ENCODE data around the gene ZNF343. TPM values are rescaled to one million over a fixed set of nuclear protein-coding genes. Genes with fewer than 3 reads are reported as not detected.

ZNF343 gene
- total RNA-seq, 3 donors from 2014 or later: 10.4 to 13.7 (median 11.9) TPM

- peak; percentile 94 for DNase-seq
- no peaks in the 10 kb centered on the region for H3K27me3 Mint-ChIP-seq (ENCODE audit: low read depth)
- peaks cover 35% of the 10 kb centered on the region for H3K4me1 Mint-ChIP-seq (ENCODE audit: low read depth)
- ATAC-seq: peak; percentile 94 to 97
- peak within 1 kb of the TSS; percentile 100 for H3K4me3 Mint-ChIP-seq
- H3K36me3 Mint-ChIP-seq (ENCODE audit: insufficient read depth): peaks cover 39% of the 10 kb centered on the region
- no peaks in the 10 kb centered on the region for H3K9me3 Mint-ChIP-seq
These were observed 38.1 kb downstream of the ZNF343 start, which contains the start of gene SNRPB for GRCh38 chr20:2470423-2471193. TSS of gene SNRPB (minus strand) at chr20:2470789. CDS start at chr20:2470690, 99 bp downstream.

- peak; percentile 47 for DNase-seq
- no peaks in the 10 kb centered on the region for H3K9me3 Mint-ChIP-seq
- peaks cover 40% of the 10 kb centered on the region for H3K36me3 Mint-ChIP-seq (ENCODE audit: insufficient read depth)
- peak overlapping the region; percentile 100 for H3K4me3 Mint-ChIP-seq
- H3K4me1 Mint-ChIP-seq (ENCODE audit: low read depth): peaks cover 35% of the 10 kb centered on the region
- peak; percentile 66 for ATAC-seq
- H3K27me3 Mint-ChIP-seq (ENCODE audit: low read depth): no peaks in the 10 kb centered on the region
These were observed 38.7 kb downstream of the ZNF343 start for GRCh38 chr20:2469991-2470422.

GRCh38 chr20:2468581-2469407 lies 39.9 kb downstream of the ZNF343 start:
- Mint-ChIP-seq H3K9me3 (no peaks in the 10 kb centered on the region), H3K36me3 (ENCODE audit: insufficient read depth) (peaks cover 44% of the 10 kb centered on the region), H3K27me3 (ENCODE audit: low read depth) (no peaks in the 10 kb centered on the region), H3K4me3 (peak overlapping the region; percentile 100), H3K4me1 (ENCODE audit: low read depth) (peaks cover 38% of the 10 kb centered on the region)
- no peak for ATAC-seq
- DNase-seq: no peak

- Mint-ChIP-seq H3K9me3 (no peaks in the 10 kb centered on the region), H3K4me1 (ENCODE audit: low read depth) (peaks cover 38% of the 10 kb centered on the region), H3K36me3 (ENCODE audit: insufficient read depth) (peaks cover 56% of the 10 kb centered on the region), H3K4me3 (peak overlapping the region; percentile 100), H3K27me3 (ENCODE audit: low read depth) (no peaks in the 10 kb centered on the region)
- DNase-seq (no peak), ATAC-seq (no peak)
These were observed 41.3 kb downstream of the ZNF343 start for GRCh38 chr20:2467412-2467811.

- peaks cover 31% of the 10 kb centered on the region for H3K4me1 Mint-ChIP-seq (ENCODE audit: low read depth)
- no peak overlapping the region for H3K4me3 Mint-ChIP-seq
- H3K36me3 Mint-ChIP-seq (ENCODE audit: insufficient read depth): peaks cover 67% of the 10 kb centered on the region
- no peak for ATAC-seq
- DNase-seq: no peak
- no peaks in the 10 kb centered on the region for H3K27me3 Mint-ChIP-seq (ENCODE audit: low read depth)
- no peaks in the 10 kb centered on the region for H3K9me3 Mint-ChIP-seq
These were observed 43.6 kb downstream of the ZNF343 start for GRCh38 chr20:2465100-2465499.

GRCh38 chr20:2463616-2464365 lies 44.9 kb downstream of the ZNF343 start:
- H3K9me3 Mint-ChIP-seq: no peaks in the 10 kb centered on the region
- no peak overlapping the region for H3K4me3 Mint-ChIP-seq
- no peak for ATAC-seq

GRCh38 chr20:2462484-2462883 lies 46.2 kb downstream of the ZNF343 start:
- DNase-seq (no peak), ATAC-seq (no peak)
- Mint-ChIP-seq H3K9me3 (no peaks in the 10 kb centered on the region), H3K36me3 (ENCODE audit: insufficient read depth) (peaks cover 67% of the 10 kb centered on the region), H3K27me3 (ENCODE audit: low read depth) (no peaks in the 10 kb centered on the region), H3K4me3 (no peak overlapping the region), H3K4me1 (ENCODE audit: low read depth) (peaks cover 11% of the 10 kb centered on the region)

More at GRCh38 chr20:2463616-2464365, 44.9 kb downstream of the ZNF343 start:
- H3K27me3 Mint-ChIP-seq (ENCODE audit: low read depth): no peaks in the 10 kb centered on the region
- peaks cover 72% of the 10 kb centered on the region for H3K36me3 Mint-ChIP-seq (ENCODE audit: insufficient read depth)
- DNase-seq: no peak
- peaks cover 23% of the 10 kb centered on the region for H3K4me1 Mint-ChIP-seq (ENCODE audit: low read depth)

- no peak for ATAC-seq
- peaks cover 54% of the 10 kb centered on the region for H3K36me3 Mint-ChIP-seq (ENCODE audit: insufficient read depth)
These were observed 47.8 kb downstream of the ZNF343 start for GRCh38 chr20:2460752-2461424.

GRCh38 chr20:2459981-2460751 lies 48.5 kb downstream of the ZNF343 start:
- Mint-ChIP-seq H3K4me3 (no peak overlapping the region), H3K9me3 (no peaks in the 10 kb centered on the region), H3K36me3 (ENCODE audit: insufficient read depth) (peaks cover 48% of the 10 kb centered on the region), H3K4me1 (ENCODE audit: low read depth) (peaks cover 20% of the 10 kb centered on the region), H3K27me3 (ENCODE audit: low read depth) (no peaks in the 10 kb centered on the region)
- DNase-seq (no peak), ATAC-seq (no peak)

More at GRCh38 chr20:2460752-2461424, 47.8 kb downstream of the ZNF343 start:
- Mint-ChIP-seq H3K4me3 (no peak overlapping the region), H3K4me1 (ENCODE audit: low read depth) (peaks cover 14% of the 10 kb centered on the region), H3K9me3 (no peaks in the 10 kb centered on the region), H3K27me3 (ENCODE audit: low read depth) (no peaks in the 10 kb centered on the region)
- no peak for DNase-seq

GRCh38 chr20:2458919-2459499 lies 49.7 kb downstream of the ZNF343 start:
- ATAC-seq (no peak), DNase-seq (no peak)
- no peaks in the 10 kb centered on the region for H3K9me3 Mint-ChIP-seq
- H3K4me3 Mint-ChIP-seq: no peak overlapping the region
- peaks cover 46% of the 10 kb centered on the region for H3K36me3 Mint-ChIP-seq (ENCODE audit: insufficient read depth)
- peaks cover 19% of the 10 kb centered on the region for H3K4me1 Mint-ChIP-seq (ENCODE audit: low read depth)
- H3K27me3 Mint-ChIP-seq (ENCODE audit: low read depth): no peaks in the 10 kb centered on the region

GRCh38 chr20:2455771-2456497 lies 52.8 kb downstream of the ZNF343 start:
- H3K27me3 Mint-ChIP-seq (ENCODE audit: low read depth): no peaks in the 10 kb centered on the region
- H3K9me3 Mint-ChIP-seq: no peaks in the 10 kb centered on the region
- DNase-seq (no peak), ATAC-seq (no peak)
- peaks cover 26% of the 10 kb centered on the region for H3K36me3 Mint-ChIP-seq (ENCODE audit: insufficient read depth)
- H3K4me1 Mint-ChIP-seq (ENCODE audit: low read depth): peaks cover 24% of the 10 kb centered on the region
- H3K4me3 Mint-ChIP-seq: no peak overlapping the region

GRCh38 chr20:2453792-2454191 lies 54.9 kb downstream of the ZNF343 start:
- ATAC-seq (no peak), DNase-seq (no peak)
- Mint-ChIP-seq H3K4me1 (ENCODE audit: low read depth) (peaks cover 38% of the 10 kb centered on the region), H3K36me3 (ENCODE audit: insufficient read depth) (peaks cover 8% of the 10 kb centered on the region), H3K4me3 (no peak overlapping the region), H3K27me3 (ENCODE audit: low read depth) (no peaks in the 10 kb centered on the region), H3K9me3 (no peaks in the 10 kb centered on the region)
